PC-9 (cell line): ENCODE results near the gene MSANTD1. TPM values are rescaled to one million over a fixed set of nuclear protein-coding genes. Genes with fewer than 3 reads are reported as not detected.
A peak's percentile ranks its signal among the peaks of the same experiment; 100 is the strongest.

ENCODE experiments used
- BruUV-seq: library from RNA; stranded (reverse); fragments of 400-500 nt; replicated peaks from 2 replicates; lab custom pipeline; 2021; lab: Mats Ljungman, UMichigan
- CTCF ChIA-PET: fragments of 300-600 bp; sonication (Branson Sonifier 250); formaldehyde crosslinking; loops from one replicate; lab custom pipeline; 2022; ENCODE audit warnings: antibody characterized with exemption; lab: Charles Lee
- POLR2A ChIA-PET: fragments of 300-600 bp; sonication (Branson Sonifier 250); formaldehyde crosslinking; loops from one replicate; lab custom pipeline; 2022; ENCODE audit warnings: antibody characterized with exemption; ENCODE audit not compliant: unreplicated experiment; lab: Charles Lee
- DNase-seq, 2 experiments: peaks; one replicate each; pipeline versions ENCODE4 v3.0.0 to v3.0.0-alpha.2; 2015 to 2022; ENCODE audit warnings: mixed read lengths in 1 of 2
- H2AFZ ChIP-seq: fragments of 200-600 bp; sonication (generic); 2 replicates; pipeline ENCODE4 v1.8.1; 2017; ENCODE audit warnings: antibody characterized with exemption
- H3F3A ChIP-seq: fragments of 200-600 bp; sonication (generic); 2 replicates; pipeline ENCODE4 v1.8.1; 2017; ENCODE audit warnings: antibody characterized with exemption, mild to moderate bottlenecking, low read depth; ENCODE audit not compliant: insufficient read depth
- H3K27ac ChIP-seq: fragments of 200-600 bp; sonication (generic); 2 replicates; pipeline ENCODE4 v1.6.1; 2016; ENCODE audit warnings: mixed run types
- H3K27me3 ChIP-seq: fragments of 200-600 bp; sonication (generic); 2 replicates; pipeline ENCODE4 v1.6.1; 2016; ENCODE audit warnings: low read depth, mixed run types; ENCODE audit not compliant: insufficient read depth
- H3K36me3 ChIP-seq: fragments of 200-600 bp; sonication (generic); 2 replicates; pipeline ENCODE4 v1.6.1; 2016; ENCODE audit warnings: low read depth, mixed run types
- H3K4me1 ChIP-seq: fragments of 200-600 bp; sonication (generic); replicated peaks from 2 replicates; pipeline ENCODE4 v1.6.1; 2016; ENCODE audit warnings: mixed run types; ENCODE audit not compliant: insufficient read depth
- H3K4me2 ChIP-seq: fragments of 200-600 bp; sonication (generic); 2 replicates; pipeline ENCODE4 v1.6.1; 2017; ENCODE audit warnings: mixed run types
- H3K4me3 ChIP-seq: fragments of 200-600 bp; sonication (generic); 2 replicates; pipeline ENCODE4 v1.6.1; 2016; ENCODE audit warnings: mixed run types
- H3K79me2 ChIP-seq: fragments of 200-600 bp; sonication (generic); 2 replicates; pipeline ENCODE4 v1.6.1; 2017; ENCODE audit warnings: low read depth, mixed run types
- H3K9me2 ChIP-seq: fragments of 200-600 bp; sonication (generic); 2 replicates; pipeline ENCODE4 v1.8.1; 2017; ENCODE audit warnings: mild to moderate bottlenecking; ENCODE audit not compliant: insufficient read depth
- H3K9me3 ChIP-seq: fragments of 200-600 bp; sonication (generic); 2 replicates; pipeline ENCODE4 v1.8.1; 2016; ENCODE audit warnings: low read depth; ENCODE audit not compliant: insufficient read depth
- H4K20me1 ChIP-seq: fragments of 200-600 bp; sonication (generic); 2 replicates; pipeline ENCODE4 v1.8.1; 2017; ENCODE audit not compliant: insufficient read depth
- CTCF ChIP-seq: fragments of 200-600 bp; sonication (generic); conservative IDR thresholded peaks from 2 replicates; pipeline ENCODE4 v1.6.1; 2017; ENCODE audit warnings: mixed run types, antibody characterized with exemption, mild to moderate bottlenecking, moderate library complexity
- EZH2 ChIP-seq: fragments of 200-600 bp; sonication (generic); IDR thresholded peaks from 2 replicates; pipeline ENCODE4 v1.8.0; 2017; ENCODE audit warnings: antibody characterized with exemption, low read depth
- intact Hi-C: fragments of 100-400 bp; cut with micrococcal nuclease; formaldehyde crosslinking; loops from one replicate; pipeline ENCODE4 v1.10.0; 2022; ENCODE audit not compliant: unreplicated experiment
- total RNA-seq: library from RNA; stranded (reverse); gene quantifications from 2 replicates; pipeline ENCODE4 v1.2.3, GENCODE V29; 2021

MSANTD1 gene
- total RNA-seq, 1 experiment from 2014 or later, result 3.1 TPM

- H3K27ac ChIP-seq, result no peak overlapping the region
- intact Hi-C loops, result no loop called here
- no peak overlapping the region for H2AFZ ChIP-seq
- no peaks in the 10 kb centered on the region for H4K20me1 ChIP-seq
- ChIA-PET POLR2A (no interaction called here), CTCF (no interaction called here)
- no peak overlapping the region for H3K4me2 ChIP-seq
- no TSS peak for BruUV-seq
- no peaks in the 10 kb centered on the region for H3K4me1 ChIP-seq
- no peaks in the 10 kb centered on the region for H3F3A ChIP-seq
- no peak overlapping the region for H3K4me3 ChIP-seq
- H3K27me3 ChIP-seq, result no peaks in the 10 kb centered on the region
- H3K9me3 ChIP-seq, result no peaks in the 10 kb centered on the region
- TF ChIP-seq CTCF (no peak), EZH2 (no peak)
- no peaks in the 10 kb centered on the region for H3K9me2 ChIP-seq
- DNase-seq, result no peak
- no peaks in the 10 kb centered on the region for H3K79me2 ChIP-seq
- no peaks in the 10 kb centered on the region for H3K36me3 ChIP-seq
Observed at GRCh38 chr4:3249711-3250437, 915 bp downstream of the MSANTD1 start.

DNA sequence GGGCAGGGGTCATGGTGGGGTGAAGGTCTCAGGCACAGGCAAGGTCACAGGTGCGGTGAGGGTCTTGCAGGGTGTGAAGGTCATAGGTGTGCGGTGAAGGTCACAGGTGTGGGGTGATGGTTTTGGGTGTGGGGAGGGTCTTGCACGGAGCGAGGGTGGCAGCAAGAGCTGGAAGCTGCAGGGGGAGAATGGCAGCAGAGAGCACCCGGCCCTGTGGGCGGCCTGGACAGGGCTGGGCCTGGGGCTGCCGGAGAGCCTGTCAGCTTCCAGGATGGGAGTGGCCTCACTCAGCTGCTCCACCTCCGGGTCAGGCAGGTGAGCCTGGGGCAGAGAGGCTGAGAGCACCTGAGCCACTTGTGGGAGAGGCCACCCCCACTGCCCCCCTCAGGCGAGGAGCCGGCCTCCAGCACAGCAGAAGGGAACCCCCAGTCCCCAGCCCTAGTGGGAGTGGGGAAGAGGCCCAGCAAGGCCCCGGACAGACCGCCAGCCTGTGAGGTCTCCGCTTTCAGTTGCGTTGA lies 1.5 kb downstream of the MSANTD1 start:
- H3K4me2 ChIP-seq, result no peak overlapping the region
- no peak overlapping the region for H2AFZ ChIP-seq
- no peaks in the 10 kb centered on the region for H3K9me2 ChIP-seq
- no peaks in the 10 kb centered on the region for H3F3A ChIP-seq
- H4K20me1 ChIP-seq, result no peaks in the 10 kb centered on the region
- TF ChIP-seq CTCF, result no peak
- no peak for TF ChIP-seq EZH2
- no peaks in the 10 kb centered on the region for H3K9me3 ChIP-seq
- no peaks in the 10 kb centered on the region for H3K36me3 ChIP-seq
- BruUV-seq, result no TSS peak
- H3K4me1 ChIP-seq, result no peaks in the 10 kb centered on the region
- H3K4me3 ChIP-seq, result no peak overlapping the region
- H3K27ac ChIP-seq, result no peak overlapping the region
- POLR2A ChIA-PET, result no interaction called here
- CTCF ChIA-PET, result no interaction called here
- H3K27me3 ChIP-seq, result no peaks in the 10 kb centered on the region
- intact Hi-C loops, result no loop called here
- DNase-seq, result no peak
- H3K79me2 ChIP-seq, result no peaks in the 10 kb centered on the region

DNA sequence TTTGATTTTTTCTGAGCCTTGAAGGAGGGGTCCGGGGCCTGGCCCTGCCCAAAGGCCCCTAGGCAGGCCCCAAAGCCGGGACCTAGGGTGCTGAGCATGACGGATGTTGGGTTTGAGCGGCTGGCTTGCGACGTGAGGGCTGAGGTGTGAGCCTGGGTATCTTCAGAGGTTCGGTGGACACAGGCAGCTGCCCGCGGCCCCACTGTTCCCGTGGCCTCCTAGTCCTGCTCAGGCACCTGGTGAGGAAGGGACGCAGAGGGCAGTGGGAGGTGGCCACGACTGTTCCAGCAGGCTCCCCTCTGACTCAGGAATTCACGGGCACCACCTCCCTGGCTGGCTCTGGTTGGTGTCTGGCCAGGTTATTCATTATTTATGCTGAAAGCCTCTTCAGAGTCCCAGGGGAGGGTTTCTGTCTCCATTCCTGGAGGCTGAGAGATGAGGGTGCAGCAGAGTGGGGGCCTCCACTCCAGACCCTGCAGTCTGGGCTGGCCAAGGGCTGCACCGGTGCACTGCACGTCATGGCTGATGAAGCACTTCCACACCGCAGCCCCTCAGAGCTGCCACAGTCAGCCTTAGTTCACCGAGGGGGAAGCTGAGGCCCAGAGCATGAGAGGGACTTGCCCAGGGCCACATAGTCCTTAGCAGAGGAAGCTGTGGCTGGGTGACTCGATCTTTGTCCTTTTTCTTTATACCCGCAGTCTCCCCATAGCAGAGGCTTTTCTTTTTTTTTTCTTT lies 2.2 kb downstream of the MSANTD1 start:
- Histone ChIP-seq H3K36me3 (no peaks in the 10 kb centered on the region), H3K4me2 (no peak overlapping the region), H4K20me1 (no peaks in the 10 kb centered on the region), H3K27ac (no peak overlapping the region), H3K9me3 (no peaks in the 10 kb centered on the region), H3K79me2 (no peaks in the 10 kb centered on the region), H3K4me3 (no peak overlapping the region), H3K9me2 (no peaks in the 10 kb centered on the region), H3K4me1 (peaks cover 2% of the 10 kb centered on the region), H2AFZ (no peak overlapping the region), H3K27me3 (no peaks in the 10 kb centered on the region), H3F3A (no peaks in the 10 kb centered on the region)
- CTCF ChIA-PET, result no interaction called here
- peak in 1 of 2 experiments; percentile 17 for DNase-seq
- intact Hi-C loops, result no loop called here
- no peak for TF ChIP-seq EZH2
- TF ChIP-seq CTCF, result no peak
- POLR2A ChIA-PET, result no interaction called here
- no TSS peak for BruUV-seq
